ENCODE data around the gene TRMT2A. TPM values are rescaled to one million over a fixed set of nuclear protein-coding genes. Genes with fewer than 3 reads are reported as not detected.

TRMT2A gene
- total and polyA plus RNA-seq, 10 of the 15 experiments (the other 5 are each of a cell fraction or from before 2014, with no cell fraction given) = 0.29 to 97.0 (median 57.9) TPM

GRCh38 chr22:20079745-20080444 is 37.1 kb downstream of the TRMT2A start, which contains the start of gene DGCR8 (continued):
- TF ChIP-seq, protein P1, sequence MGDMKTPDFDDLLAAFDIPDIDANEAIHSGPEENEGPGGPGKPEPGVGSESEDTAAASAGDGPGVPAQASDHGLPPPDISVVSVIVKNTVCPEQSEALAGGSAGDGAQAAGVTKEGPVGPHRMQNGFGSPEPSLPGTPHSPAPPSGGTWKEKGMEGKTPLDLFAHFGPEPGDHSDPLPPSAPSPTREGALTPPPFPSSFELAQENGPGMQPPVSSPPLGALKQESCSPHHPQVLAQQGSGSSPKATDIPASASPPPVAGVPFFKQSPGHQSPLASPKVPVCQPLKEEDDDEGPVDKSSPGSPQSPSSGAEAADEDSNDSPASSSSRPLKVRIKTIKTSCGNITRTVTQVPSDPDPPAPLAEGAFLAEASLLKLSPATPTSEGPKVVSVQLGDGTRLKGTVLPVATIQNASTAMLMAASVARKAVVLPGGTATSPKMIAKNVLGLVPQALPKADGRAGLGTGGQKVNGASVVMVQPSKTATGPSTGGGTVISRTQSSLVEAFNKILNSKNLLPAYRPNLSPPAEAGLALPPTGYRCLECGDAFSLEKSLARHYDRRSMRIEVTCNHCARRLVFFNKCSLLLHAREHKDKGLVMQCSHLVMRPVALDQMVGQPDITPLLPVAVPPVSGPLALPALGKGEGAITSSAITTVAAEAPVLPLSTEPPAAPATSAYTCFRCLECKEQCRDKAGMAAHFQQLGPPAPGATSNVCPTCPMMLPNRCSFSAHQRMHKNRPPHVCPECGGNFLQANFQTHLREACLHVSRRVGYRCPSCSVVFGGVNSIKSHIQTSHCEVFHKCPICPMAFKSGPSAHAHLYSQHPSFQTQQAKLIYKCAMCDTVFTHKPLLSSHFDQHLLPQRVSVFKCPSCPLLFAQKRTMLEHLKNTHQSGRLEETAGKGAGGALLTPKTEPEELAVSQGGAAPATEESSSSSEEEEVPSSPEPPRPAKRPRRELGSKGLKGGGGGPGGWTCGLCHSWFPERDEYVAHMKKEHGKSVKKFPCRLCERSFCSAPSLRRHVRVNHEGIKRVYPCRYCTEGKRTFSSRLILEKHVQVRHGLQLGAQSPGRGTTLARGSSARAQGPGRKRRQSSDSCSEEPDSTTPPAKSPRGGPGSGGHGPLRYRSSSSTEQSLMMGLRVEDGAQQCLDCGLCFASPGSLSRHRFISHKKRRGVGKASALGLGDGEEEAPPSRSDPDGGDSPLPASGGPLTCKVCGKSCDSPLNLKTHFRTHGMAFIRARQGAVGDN (IDR thresholded peaks at IDR 0.05) = no peak
- TF ChIP-seq SUPT20H (IDR thresholded peaks at IDR 0.05; ENCODE audit: borderline replicate concordance, control insufficient read depth, low read depth, low read length) (no peak), BACH1 (IDR thresholded peaks at IDR 0.05; ENCODE audit: borderline replicate concordance) (peak; percentile 24; the same call in 1 of the 2 replicates), POLR2A (IDR thresholded peaks at IDR 0.05; ENCODE audit: low read depth, low read length) (peak; percentile 83), SP1 (IDR thresholded peaks at IDR 0.05; ENCODE audit: low read depth, low read length) (peak; percentile 96), NFXL1 (IDR thresholded peaks at IDR 0.05; ENCODE audit: borderline replicate concordance) (no peak), SPI1 (IDR thresholded peaks at IDR 0.05; ENCODE audit: borderline replicate concordance, insufficient read depth, low read depth, low read length) (no peak), HCFC1 (IDR thresholded peaks at IDR 0.05; ENCODE audit: low read length) (peak; percentile 9; the same call in 1 of the 2 replicates), ZNF622 (IDR thresholded peaks at IDR 0.05) (no peak), CHD2 (IDR thresholded peaks at IDR 0.05; ENCODE audit: borderline replicate concordance, low read depth, low read length) (no peak), NBN (IDR thresholded peaks at IDR 0.05) (peak; percentile 42; the same call in 1 of the 2 replicates), NFYA (IDR thresholded peaks at IDR 0.05; ENCODE audit: borderline replicate concordance, low read depth, low read length) (no peak; the same call in 1 of the 2 replicates), FOXM1 (IDR thresholded peaks at IDR 0.05; ENCODE audit: low read depth, low read length) (no peak), SMAD5 (IDR thresholded peaks at IDR 0.05; ENCODE audit: low read depth) (0 out of 2 replicates have a peak, but pooled peaks have one; percentile 34), KAT2A (conservative IDR thresholded peaks at IDR 0.05; ENCODE audit: control insufficient read depth, low read depth, low read length) (no peak), NR2C1 (IDR thresholded peaks at IDR 0.05) (peak; percentile 30; the same call in 1 of the 2 replicates), TCF3 (IDR thresholded peaks at IDR 0.05; ENCODE audit: borderline replicate concordance, insufficient read depth, low read depth, low read length) (no peak), LARP7 (IDR thresholded peaks at IDR 0.05) (no peak; the same call in none of the 2 replicates)

Measured in GM12878 (cell line).